Muscle of leg (tissue), 11 donors: Measurements from ENCODE around the gene GLE1. TPM values are rescaled to one million over a fixed set of nuclear protein-coding genes. Genes with fewer than 3 reads are reported as not detected.
A peak's percentile ranks its signal among the peaks of the same experiment; 100 is the strongest.

ENCODE experiments used
- DNase-seq: peaks from one replicate; pipeline ENCODE4 v3.0.0; 2013
- H3K27ac ChIP-seq: one replicate; pipeline ENCODE4 v1.5.1; 2013; ENCODE audit warnings: mild to moderate bottlenecking, low read length, control low read depth
- H3K27me3 ChIP-seq: one replicate; pipeline ENCODE4 v1.6.1; 2013; ENCODE audit warnings: low read length; ENCODE audit not compliant: control insufficient read depth, insufficient read depth
- H3K36me3 ChIP-seq: one replicate; pipeline ENCODE4 v1.6.1; 2013; ENCODE audit warnings: low read length; ENCODE audit not compliant: control insufficient read depth, insufficient read depth
- H3K4me1 ChIP-seq: one replicate; pipeline ENCODE4 v1.6.1; 2013; ENCODE audit warnings: low read length; ENCODE audit not compliant: control insufficient read depth, insufficient read depth
- H3K4me3 ChIP-seq: one replicate; pipeline ENCODE4 v1.5.1; 2013; ENCODE audit warnings: low read length, control low read depth
- H3K9me3 ChIP-seq: replicated peaks from 2 replicates; pipeline ENCODE4 v1.6.1; 2013; ENCODE audit warnings: low read depth, low read length; ENCODE audit not compliant: control insufficient read depth
- WGBS: methylation state at CpG from one replicate; pipeline ENCODE4 v1.1.5; 2013; ENCODE audit warnings: missing lambda C conversion rate; ENCODE audit not compliant: insufficient coverage; 5-methylcytosine and 5-hydroxymethylcytosine counted together
- polyA plus RNA-seq, 8 donors: library from polyadenylated mRNA; unstranded; fragments of 120-200 nt; gene quantifications; one replicate each; pipeline versions ENCODE4 v1.2.1 to v1.2.3, GENCODE V29; 2013; ENCODE audit warnings: inconsistent platforms in 1 of 8, low replicate concordance in 1 of 8; ENCODE audit not compliant: insufficient read length in 8 of 8, insufficient read depth in 1 of 8
- total RNA-seq: library from RNA; stranded (reverse); fragments of 120-200 nt; gene quantifications from one replicate; pipeline ENCODE4 v1.2.4, GENCODE V29; 2013

GLE1 gene
- total and polyA plus RNA-seq, 9 donors, result 16.9 to 20.4 (median 19.6) TPM

GRCh38 chr9:128521956-128522355, 17.4 kb downstream of the GLE1 start:
- Histone ChIP-seq H3K27ac (no peak overlapping the region), H3K4me1 (peaks cover 7% of the 10 kb centered on the region), H3K36me3 (peaks cover 38% of the 10 kb centered on the region), H3K4me3 (no peak overlapping the region), H3K9me3 (no peaks in the 10 kb centered on the region), H3K27me3 (no peaks in the 10 kb centered on the region)
- DNase-seq, result no peak
- WGBS, result 100% methylated on average over 2 of the region's 6 CpGs

GRCh38 chr9:128523199-128523925, 18.8 kb downstream of the GLE1 start:
- H3K9me3 ChIP-seq, result no peaks in the 10 kb centered on the region
- H3K27ac ChIP-seq, result no peak overlapping the region
- peaks cover 40% of the 10 kb centered on the region for H3K36me3 ChIP-seq
- DNase-seq, result peak; percentile 81
- 8% methylated on average over 13 of the region's 13 CpGs for WGBS
- H3K27me3 ChIP-seq, result no peaks in the 10 kb centered on the region
- H3K4me1 ChIP-seq, result peaks cover 7% of the 10 kb centered on the region
- no peak overlapping the region for H3K4me3 ChIP-seq

GRCh38 chr9:128526720-128527119, 22.2 kb downstream of the GLE1 start:
- H3K36me3 ChIP-seq, result peaks cover 64% of the 10 kb centered on the region
- H3K27me3 ChIP-seq, result no peaks in the 10 kb centered on the region
- H3K4me3 ChIP-seq, result no peak overlapping the region
- peaks cover 7% of the 10 kb centered on the region for H3K4me1 ChIP-seq
- no peak overlapping the region for H3K27ac ChIP-seq
- DNase-seq, result no peak
- no peaks in the 10 kb centered on the region for H3K9me3 ChIP-seq
- no CpG with 5 or more reads among the region's 2 CpGs for WGBS

- 94% methylated on average over 4 of the region's 15 CpGs for WGBS
- Histone ChIP-seq H3K36me3 (peaks cover 63% of the 10 kb centered on the region), H3K27me3 (no peaks in the 10 kb centered on the region), H3K9me3 (no peaks in the 10 kb centered on the region), H3K4me1 (peaks cover under 1% of the 10 kb centered on the region), H3K4me3 (no peak overlapping the region), H3K27ac (no peak overlapping the region)
- DNase-seq, result no peak
Observed at GRCh38 chr9:128528445-128529160, 24.1 kb downstream of the GLE1 start.

- H3K27ac ChIP-seq, result no peak overlapping the region
- DNase-seq, result no peak
- H3K36me3 ChIP-seq, result peaks cover 69% of the 10 kb centered on the region
- no peak overlapping the region for H3K4me3 ChIP-seq
- H3K4me1 ChIP-seq, result no peaks in the 10 kb centered on the region
- no peaks in the 10 kb centered on the region for H3K9me3 ChIP-seq
- no peaks in the 10 kb centered on the region for H3K27me3 ChIP-seq
- 74% methylated on average over 4 of the region's 4 CpGs for WGBS
Observed at GRCh38 chr9:128529191-128529590, 24.7 kb downstream of the GLE1 start.

GRCh38 chr9:128532581-128532980, 28.1 kb downstream of the GLE1 start:
- WGBS, result no CpG with 5 or more reads among the region's 4 CpGs
- H3K36me3 ChIP-seq, result peaks cover 64% of the 10 kb centered on the region
- no peak for DNase-seq

GRCh38 chr9:128540634-128541360, 36.3 kb downstream of the GLE1 start:
- H3K4me3 ChIP-seq, result no peak overlapping the region
- H3K36me3 ChIP-seq, result peaks cover 70% of the 10 kb centered on the region
- no peaks in the 10 kb centered on the region for H3K9me3 ChIP-seq
- no peaks in the 10 kb centered on the region for H3K4me1 ChIP-seq
- DNase-seq, result no peak
- no peak overlapping the region for H3K27ac ChIP-seq
- no peaks in the 10 kb centered on the region for H3K27me3 ChIP-seq
- 33% methylated on average over 1 of the region's 3 CpGs for WGBS

More at GRCh38 chr9:128532581-128532980, 28.1 kb downstream of the GLE1 start:
- Histone ChIP-seq H3K9me3 (no peaks in the 10 kb centered on the region), H3K4me3 (no peak overlapping the region), H3K27ac (no peak overlapping the region), H3K4me1 (no peaks in the 10 kb centered on the region), H3K27me3 (no peaks in the 10 kb centered on the region)

GRCh38 chr9:128546504-128546903, 42.0 kb downstream of the GLE1 start:
- Histone ChIP-seq H3K27ac (no peak overlapping the region), H3K4me3 (no peak overlapping the region), H3K4me1 (peaks cover 21% of the 10 kb centered on the region), H3K9me3 (no peaks in the 10 kb centered on the region), H3K27me3 (no peaks in the 10 kb centered on the region), H3K36me3 (peaks cover 19% of the 10 kb centered on the region)
- DNase-seq, result no peak
- 87% methylated on average over 2 of the region's 3 CpGs for WGBS

GRCh38 chr9:128548876-128549275, 44.4 kb downstream of the GLE1 start:
- Histone ChIP-seq H3K27me3 (no peaks in the 10 kb centered on the region), H3K4me1 (peaks cover 25% of the 10 kb centered on the region), H3K4me3 (no peak overlapping the region), H3K27ac (no peak overlapping the region), H3K36me3 (no peaks in the 10 kb centered on the region), H3K9me3 (no peaks in the 10 kb centered on the region)
- no peak for DNase-seq
- WGBS, result 82% methylated on average over 4 of the region's 7 CpGs

GRCh38 chr9:128550226-128550625, 45.7 kb downstream of the GLE1 start:
- H3K4me3 ChIP-seq, result no peak overlapping the region
- H3K36me3 ChIP-seq, result peaks cover 2% of the 10 kb centered on the region
- H3K27me3 ChIP-seq, result no peaks in the 10 kb centered on the region
- WGBS, result no CpG with 5 or more reads among the region's 2 CpGs
- DNase-seq, result peak; percentile 15
- H3K9me3 ChIP-seq, result no peaks in the 10 kb centered on the region
- peaks cover 37% of the 10 kb centered on the region for H3K4me1 ChIP-seq
- peak overlapping the region; percentile 91 for H3K27ac ChIP-seq
